OCI-LY1 (cell line): ENCODE measurements around the gene SENP1.

Source experiments
- H2AFZ ChIP-seq: fragments of 200-600 bp; sonication (generic), shearing (Covaris generic); 2 replicates; pipeline ENCODE4 v1.6.0; 2014; ENCODE audit warnings: antibody characterized with exemption, mild to moderate bottlenecking, low read length
- H3F3A ChIP-seq: fragments of 200-600 bp; sonication (generic), shearing (Covaris generic); 2 replicates; pipeline ENCODE4 v1.6.0; 2014; ENCODE audit warnings: mild to moderate bottlenecking, antibody characterized with exemption, low read length, moderate library complexity; ENCODE audit not compliant: insufficient read depth
- H3K27ac ChIP-seq: fragments of 200-600 bp; sonication (generic); 2 replicates; pipeline ENCODE4 v1.5.1; 2014; ENCODE audit warnings: low read length, mixed run types, mild to moderate bottlenecking, low read depth; ENCODE audit not compliant: poor library complexity, severe bottlenecking
- H3K27me3 ChIP-seq: fragments of 200-600 bp; sonication (generic); 2 replicates; pipeline ENCODE4 v1.6.0; 2014; ENCODE audit warnings: antibody characterized with exemption, mild to moderate bottlenecking, low read length, moderate library complexity; ENCODE audit not compliant: insufficient read depth
- H3K36me3 ChIP-seq: fragments of 200-600 bp; sonication (generic); 2 replicates; pipeline ENCODE4 v1.6.1; 2014; ENCODE audit warnings: mild to moderate bottlenecking, antibody characterized with exemption, low read length, moderate library complexity, mixed read lengths; ENCODE audit not compliant: insufficient read depth
- H3K4me1 ChIP-seq: fragments of 200-600 bp; sonication (generic); 2 replicates; pipeline ENCODE4 v1.5.1; 2014; ENCODE audit warnings: mild to moderate bottlenecking, low read length, moderate library complexity; ENCODE audit not compliant: insufficient read depth, severe bottlenecking
- H3K4me2 ChIP-seq: fragments of 200-600 bp; sonication (generic), shearing (Covaris generic); 2 replicates; pipeline ENCODE4 v1.6.1; 2014; ENCODE audit warnings: low read length
- H3K4me3 ChIP-seq: fragments of 200-600 bp; sonication (generic); 2 replicates; pipeline ENCODE4 v1.5.1; 2014; ENCODE audit warnings: low read length, low read depth, mild to moderate bottlenecking, mixed read lengths; ENCODE audit not compliant: poor library complexity, severe bottlenecking
- H3K79me2 ChIP-seq: fragments of 200-600 bp; shearing (Covaris generic); 2 replicates; pipeline ENCODE4 v1.6.1; 2016; ENCODE audit warnings: mixed run types, low read length, mixed read lengths; ENCODE audit not compliant: insufficient read depth
- H3K9ac ChIP-seq: fragments of 200-600 bp; sonication (generic), shearing (Covaris generic); 2 replicates; pipeline ENCODE4 v1.6.1; 2014; ENCODE audit warnings: mild to moderate bottlenecking, low read length, mixed read lengths
- H3K9me2 ChIP-seq: fragments of 200-600 bp; sonication (generic), shearing (Covaris generic); 2 replicates; pipeline ENCODE4 v1.6.1; 2014; ENCODE audit warnings: low read depth, mild to moderate bottlenecking, low read length, mixed read lengths
- H3K9me3 ChIP-seq: fragments of 200-600 bp; shearing (Covaris generic); 2 replicates; pipeline ENCODE4 v1.6.1; 2014; ENCODE audit warnings: low read length, mixed read lengths
- H4K20me1 ChIP-seq: fragments of 200-600 bp; sonication (generic), shearing (Covaris generic); 2 replicates; pipeline ENCODE4 v1.6.0; 2016; ENCODE audit warnings: mild to moderate bottlenecking, low read length; ENCODE audit not compliant: insufficient read depth
- EZH2 ChIP-seq: fragments of 200-600 bp; sonication (generic), shearing (Covaris generic); IDR thresholded peaks from 2 replicates; pipeline ENCODE4 v1.8.0; 2017; ENCODE audit warnings: borderline replicate concordance, mixed run types, mild to moderate bottlenecking, antibody characterized with exemption, low read length, moderate library complexity, mixed read lengths
- TF ChIP-seq, protein P1 (sequence below): fragments of 200-600 bp; sonication (generic), shearing (Covaris generic); IDR thresholded peaks from 2 replicates; pipeline ENCODE4 v1.5.1; 2017; ENCODE audit warnings: mild to moderate bottlenecking, antibody characterized with exemption, low read length, moderate library complexity, mixed read lengths

Gene SENP1

DNA sequence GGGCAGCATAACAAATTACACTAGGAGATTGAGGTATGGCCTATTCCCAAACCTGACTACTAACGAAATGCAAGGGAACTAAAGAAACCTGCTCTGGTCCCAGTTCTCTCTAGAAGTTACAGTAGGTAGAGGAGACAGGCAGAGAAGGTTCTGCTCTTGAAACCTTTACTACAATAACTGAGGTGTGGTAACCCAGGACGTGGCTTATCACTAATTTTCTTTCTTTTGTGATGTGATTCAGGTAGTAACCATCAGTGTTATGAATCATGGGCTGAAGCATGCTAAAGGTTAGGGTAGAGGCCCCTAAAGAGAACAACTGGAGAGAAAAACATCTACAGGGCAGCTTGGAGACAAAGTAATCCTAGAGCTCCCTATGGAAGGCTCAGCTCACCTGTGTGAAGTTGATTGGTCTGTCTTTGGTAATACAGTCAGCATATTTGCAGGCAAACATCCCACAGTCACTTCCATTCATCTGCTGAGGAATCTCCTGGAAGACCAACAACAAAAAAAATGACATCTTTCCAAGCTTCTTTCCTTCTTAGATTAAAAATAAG lies 59.8 kb downstream of the SENP1 start:
- peaks cover 70% of the 10 kb centered on the region for H3K36me3 ChIP-seq
- no peak overlapping the region for H3K9ac ChIP-seq
- no peaks in the 10 kb centered on the region for H3K4me1 ChIP-seq
- no peaks in the 10 kb centered on the region for H3K9me2 ChIP-seq
- no peak for TF ChIP-seq EZH2
- TF ChIP-seq, protein P1, sequence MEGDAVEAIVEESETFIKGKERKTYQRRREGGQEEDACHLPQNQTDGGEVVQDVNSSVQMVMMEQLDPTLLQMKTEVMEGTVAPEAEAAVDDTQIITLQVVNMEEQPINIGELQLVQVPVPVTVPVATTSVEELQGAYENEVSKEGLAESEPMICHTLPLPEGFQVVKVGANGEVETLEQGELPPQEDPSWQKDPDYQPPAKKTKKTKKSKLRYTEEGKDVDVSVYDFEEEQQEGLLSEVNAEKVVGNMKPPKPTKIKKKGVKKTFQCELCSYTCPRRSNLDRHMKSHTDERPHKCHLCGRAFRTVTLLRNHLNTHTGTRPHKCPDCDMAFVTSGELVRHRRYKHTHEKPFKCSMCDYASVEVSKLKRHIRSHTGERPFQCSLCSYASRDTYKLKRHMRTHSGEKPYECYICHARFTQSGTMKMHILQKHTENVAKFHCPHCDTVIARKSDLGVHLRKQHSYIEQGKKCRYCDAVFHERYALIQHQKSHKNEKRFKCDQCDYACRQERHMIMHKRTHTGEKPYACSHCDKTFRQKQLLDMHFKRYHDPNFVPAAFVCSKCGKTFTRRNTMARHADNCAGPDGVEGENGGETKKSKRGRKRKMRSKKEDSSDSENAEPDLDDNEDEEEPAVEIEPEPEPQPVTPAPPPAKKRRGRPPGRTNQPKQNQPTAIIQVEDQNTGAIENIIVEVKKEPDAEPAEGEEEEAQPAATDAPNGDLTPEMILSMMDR: no peak
- no peaks in the 10 kb centered on the region for H4K20me1 ChIP-seq
- H3K27me3 ChIP-seq: no peaks in the 10 kb centered on the region
- H2AFZ ChIP-seq: no peak overlapping the region
- no peak overlapping the region for H3K27ac ChIP-seq
- H3K79me2 ChIP-seq: no peaks in the 10 kb centered on the region
- no peak overlapping the region for H3K4me3 ChIP-seq
- no peak overlapping the region for H3K4me2 ChIP-seq
- no peaks in the 10 kb centered on the region for H3K9me3 ChIP-seq
- H3F3A ChIP-seq: no peaks in the 10 kb centered on the region

DNA sequence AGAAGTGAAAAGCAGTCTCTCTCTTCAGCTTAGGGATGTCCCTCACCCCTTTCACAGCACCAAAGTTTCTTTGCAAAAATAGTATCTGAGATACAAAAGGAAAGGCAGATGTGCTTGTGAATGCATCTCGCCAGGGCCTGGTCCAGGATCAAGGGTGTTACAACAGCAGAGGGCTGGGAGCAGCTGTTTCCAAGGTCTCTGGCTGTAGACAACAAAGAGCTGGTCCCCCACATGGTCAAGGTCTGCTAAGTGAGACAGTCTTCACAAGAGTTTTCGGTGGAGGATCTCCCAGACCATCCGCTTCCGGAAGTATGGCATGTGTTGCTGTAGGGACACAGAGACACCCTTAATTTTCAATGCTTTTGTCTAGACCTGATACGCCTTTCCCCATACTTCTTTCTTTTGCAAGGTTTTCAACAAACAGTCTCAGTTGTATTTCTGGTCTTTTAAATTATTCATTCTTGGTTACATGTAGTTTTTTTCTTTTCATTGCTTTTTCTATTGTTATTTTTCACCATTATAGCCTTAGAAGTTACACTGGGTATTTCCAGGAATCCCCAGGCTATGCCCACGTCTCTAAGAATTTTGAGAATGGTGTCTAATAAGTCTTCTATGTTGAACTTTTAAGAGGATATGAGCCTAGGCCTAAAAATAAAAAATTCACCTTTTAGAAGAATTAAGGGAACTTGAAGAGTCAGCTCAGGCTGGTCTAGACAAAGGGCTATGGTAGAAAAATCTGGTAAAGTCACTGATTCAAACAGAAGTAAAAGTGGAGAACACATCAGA lies 60.6 kb downstream of the SENP1 start:
- no peak overlapping the region for H3K9ac ChIP-seq
- TF ChIP-seq, protein P1: no peak
- no peaks in the 10 kb centered on the region for H3K79me2 ChIP-seq
- no peaks in the 10 kb centered on the region for H3F3A ChIP-seq
- H2AFZ ChIP-seq: no peak overlapping the region
- H3K27ac ChIP-seq: no peak overlapping the region
- H3K36me3 ChIP-seq: peaks cover 69% of the 10 kb centered on the region
- no peaks in the 10 kb centered on the region for H3K4me1 ChIP-seq
- no peak overlapping the region for H3K4me2 ChIP-seq
- H3K9me2 ChIP-seq: no peaks in the 10 kb centered on the region
- H3K9me3 ChIP-seq: no peaks in the 10 kb centered on the region
- no peak overlapping the region for H3K4me3 ChIP-seq
- no peaks in the 10 kb centered on the region for H4K20me1 ChIP-seq
- H3K27me3 ChIP-seq: no peaks in the 10 kb centered on the region

DNA sequence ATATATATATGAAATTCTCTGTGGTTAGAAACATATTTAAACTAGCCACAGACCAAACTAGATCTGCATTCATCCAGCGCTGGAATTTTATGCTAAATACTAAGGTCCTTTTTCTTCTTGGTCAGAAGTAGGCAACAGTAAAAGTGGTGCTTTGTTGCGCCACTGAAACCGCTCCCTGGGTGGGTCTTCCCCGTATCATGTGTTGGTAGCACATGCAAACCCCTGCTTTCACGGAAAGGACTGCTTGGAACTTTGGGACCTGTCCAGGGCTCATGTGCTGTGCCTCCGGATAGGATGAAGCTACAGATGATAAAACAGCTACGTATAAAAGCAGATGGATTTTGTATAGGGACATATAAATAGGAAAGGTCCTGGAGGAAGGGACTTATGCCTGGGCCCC lies 61.5 kb downstream of the SENP1 start:
- Histone ChIP-seq H3F3A (no peaks in the 10 kb centered on the region), H3K4me3 (no peak overlapping the region), H3K9me2 (no peaks in the 10 kb centered on the region), H3K27me3 (no peaks in the 10 kb centered on the region), H3K9me3 (no peaks in the 10 kb centered on the region), H3K4me1 (no peaks in the 10 kb centered on the region), H2AFZ (no peak overlapping the region), H3K9ac (no peak overlapping the region), H3K4me2 (no peak overlapping the region), H3K36me3 (peaks cover 61% of the 10 kb centered on the region), H3K79me2 (no peaks in the 10 kb centered on the region), H4K20me1 (no peaks in the 10 kb centered on the region), H3K27ac (no peak overlapping the region)
- TF ChIP-seq, protein P1: no peak
- no peak for TF ChIP-seq EZH2
